Neural progenitor cell (in vitro differentiated cells): ENCODE measurements around the gene RRBP1. TPM values are rescaled to one million over a fixed set of nuclear protein-coding genes. Genes with fewer than 3 reads are reported as not detected.

Source experiments
- DNase-seq: peaks from one replicate; pipeline ENCODE4 v3.0.0-alpha.2; 2016; ENCODE audit warnings: low spot score
- H2AFZ ChIP-seq: fragments of 200-600 bp; sonication (generic); replicated peaks from 2 replicates; pipeline ENCODE4 v1.6.1; 2016; ENCODE audit warnings: antibody characterized with exemption
- H3F3A ChIP-seq: fragments of 200-600 bp; sonication (generic); 2 replicates; pipeline ENCODE4 v1.6.1; 2016; ENCODE audit warnings: antibody characterized with exemption, low read depth
- H3K27ac ChIP-seq: fragments of 200-600 bp; sonication (generic); 2 replicates; pipeline ENCODE4 v1.5.1; 2016; ENCODE audit warnings: mild to moderate bottlenecking
- H3K27me3 ChIP-seq: fragments of 200-600 bp; sonication (generic); 2 replicates; pipeline ENCODE4 v1.6.1; 2016; ENCODE audit warnings: mild to moderate bottlenecking, moderate library complexity
- H3K36me3 ChIP-seq: fragments of 200-600 bp; sonication (generic); 2 replicates; pipeline ENCODE4 v1.5.1; 2016
- H3K4me1 ChIP-seq: fragments of 200-600 bp; sonication (generic); 2 replicates; pipeline ENCODE4 v1.6.1; 2016; ENCODE audit warnings: mixed run types
- H3K4me2 ChIP-seq: fragments of 200-600 bp; sonication (generic); 2 replicates; pipeline ENCODE4 v1.6.1; 2016
- H3K4me3 ChIP-seq: fragments of 200-600 bp; sonication (generic); 2 replicates; pipeline ENCODE4 v1.5.1; 2016
- H3K79me2 ChIP-seq: fragments of 200-600 bp; sonication (generic); 2 replicates; pipeline ENCODE4 v1.6.1; 2016; ENCODE audit warnings: low read depth
- H3K9ac ChIP-seq: fragments of 200-600 bp; sonication (generic); 2 replicates; pipeline ENCODE4 v1.6.1; 2016
- H3K9me3 ChIP-seq: fragments of 200-600 bp; sonication (generic); 2 replicates; pipeline ENCODE4 v1.5.1; 2016; ENCODE audit warnings: low read depth
- H4K20me1 ChIP-seq: fragments of 200-600 bp; sonication (generic); 2 replicates; pipeline ENCODE4 v1.6.1; 2016; ENCODE audit warnings: low read depth
- H3K27ac Mint-ChIP-seq: 3 replicates; pipeline ENCODE4 v1.8.0; 2021; ENCODE audit warnings: mixed read lengths
- H3K27me3 Mint-ChIP-seq: 2 replicates; pipeline ENCODE4 v1.8.0; 2022; ENCODE audit warnings: low read depth, mild to moderate bottlenecking, inconsistent platforms, moderate library complexity, mixed read lengths; ENCODE audit not compliant: insufficient read depth
- H3K36me3 Mint-ChIP-seq: 3 replicates; pipeline ENCODE4 v1.8.0; 2021; ENCODE audit warnings: mixed read lengths
- H3K4me1 Mint-ChIP-seq: 3 replicates; pipeline ENCODE4 v1.8.0; 2021; ENCODE audit warnings: mixed read lengths
- H3K4me3 Mint-ChIP-seq: 3 replicates; pipeline ENCODE4 v1.8.0; 2021; ENCODE audit warnings: mild to moderate bottlenecking, moderate library complexity, mixed read lengths
- H3K9me3 Mint-ChIP-seq: 3 replicates; pipeline ENCODE4 v1.8.0; 2020; ENCODE audit warnings: mixed read lengths
- CTCF ChIP-seq: fragments of 200-600 bp; sonication (generic); IDR thresholded peaks from 2 replicates; pipeline ENCODE4 v1.5.1; 2017; ENCODE audit warnings: antibody characterized with exemption, mild to moderate bottlenecking
- EZH2 ChIP-seq: fragments of 200-600 bp; sonication (generic); IDR thresholded peaks from 2 replicates; pipeline ENCODE4 v1.6.1; 2017; ENCODE audit warnings: antibody characterized with exemption, mild to moderate bottlenecking, moderate library complexity
- EZH2phosphoT487 ChIP-seq: fragments of 200-600 bp; sonication (generic); IDR thresholded peaks from 2 replicates; pipeline ENCODE4 v1.6.1; 2017; ENCODE audit warnings: antibody characterized with exemption
- total RNA-seq: library from RNA; depleted of rRNA; stranded (reverse); fragments of >200 nt; gene quantifications from 2 replicates; pipeline ENCODE4 v1.2.3, GENCODE V29; 2015; ENCODE audit warnings: low replicate concordance

Gene RRBP1
- total RNA-seq, 1 donor from 2014 or later, result 18.2 TPM

GRCh38 chr20:17568045-17568788 lies 113.8 kb downstream of the RRBP1 start:
- Histone ChIP-seq H3K4me1 (peaks cover 22% of the 10 kb centered on the region), H3K9me3 (no peaks in the 10 kb centered on the region), H3K27ac (no peak overlapping the region), H4K20me1 (peaks cover 28% of the 10 kb centered on the region), H3K36me3 (no peaks in the 10 kb centered on the region), H3F3A (peaks cover 29% of the 10 kb centered on the region), H3K4me2 (peak overlapping the region; percentile 85), H2AFZ (no peak overlapping the region), H3K27me3 (peaks cover 12% of the 10 kb centered on the region), H3K4me3 (peak overlapping the region; percentile 81), H3K9ac (no peak overlapping the region), H3K79me2 (peaks cover 26% of the 10 kb centered on the region)
- Mint-ChIP-seq H3K36me3 (no peaks in the 10 kb centered on the region), H3K9me3 (no peaks in the 10 kb centered on the region), H3K27me3 (peaks cover 4% of the 10 kb centered on the region), H3K27ac (peak overlapping the region; percentile 53), H3K4me3 (peak overlapping the region; percentile 95), H3K4me1 (peaks cover 24% of the 10 kb centered on the region)
- no peak for DNase-seq
- TF ChIP-seq EZH2phosphoT487, result no peak
- TF ChIP-seq CTCF, result no peak
- TF ChIP-seq EZH2, result no peak

- H3K4me2 ChIP-seq, result no peak overlapping the region
- Mint-ChIP-seq H3K9me3 (no peaks in the 10 kb centered on the region), H3K4me1 (peaks cover 9% of the 10 kb centered on the region), H3K4me3 (no peak overlapping the region), H3K27ac (no peak overlapping the region), H3K36me3 (no peaks in the 10 kb centered on the region), H3K27me3 (peaks cover 4% of the 10 kb centered on the region)
- TF ChIP-seq CTCF (no peak), EZH2 (no peak), EZH2phosphoT487 (no peak)
- H3K79me2 ChIP-seq, result peaks cover 8% of the 10 kb centered on the region
- H3K27me3 ChIP-seq, result peaks cover 12% of the 10 kb centered on the region
- H3K9ac ChIP-seq, result no peak overlapping the region
- no peaks in the 10 kb centered on the region for H3K9me3 ChIP-seq
- DNase-seq, result no peak
- H3K4me3 ChIP-seq, result no peak overlapping the region
- peaks cover 5% of the 10 kb centered on the region for H3K4me1 ChIP-seq
- H3K36me3 ChIP-seq, result no peaks in the 10 kb centered on the region
- H3K27ac ChIP-seq, result no peak overlapping the region
- H3F3A ChIP-seq, result peaks cover 29% of the 10 kb centered on the region
- peaks cover 9% of the 10 kb centered on the region for H4K20me1 ChIP-seq
- H2AFZ ChIP-seq, result no peak overlapping the region
Observed at GRCh38 chr20:17566345-17566744, 115.7 kb downstream of the RRBP1 start.

GRCh38 chr20:17565169-17565845 lies 116.7 kb downstream of the RRBP1 start:
- TF ChIP-seq CTCF (no peak), EZH2 (no peak), EZH2phosphoT487 (no peak)
- Histone ChIP-seq H3K9me3 (no peaks in the 10 kb centered on the region), H3K4me2 (no peak overlapping the region), H3K9ac (no peak overlapping the region), H3K36me3 (no peaks in the 10 kb centered on the region), H2AFZ (no peak overlapping the region), H3K4me1 (no peaks in the 10 kb centered on the region), H3F3A (peaks cover 21% of the 10 kb centered on the region), H3K27me3 (peaks cover 12% of the 10 kb centered on the region), H4K20me1 (no peaks in the 10 kb centered on the region), H3K27ac (no peak overlapping the region), H3K4me3 (no peak overlapping the region), H3K79me2 (no peaks in the 10 kb centered on the region)
- no peak overlapping the region for H3K27ac Mint-ChIP-seq
- peaks cover 5% of the 10 kb centered on the region for H3K4me1 Mint-ChIP-seq
- H3K36me3 Mint-ChIP-seq, result no peaks in the 10 kb centered on the region
- H3K9me3 Mint-ChIP-seq, result peaks cover under 1% of the 10 kb centered on the region
- H3K27me3 Mint-ChIP-seq, result peaks cover 4% of the 10 kb centered on the region
- no peak overlapping the region for H3K4me3 Mint-ChIP-seq
- DNase-seq, result no peak

Other genes with a start within 250 kb of the RRBP1 start
- not detected in 2 replicates for gene BFSP1, start 150.9 kb downstream of the RRBP1 start, total RNA-seq
- 107 and 158 TPM in 2 replicates for gene DSTN, start 112.2 kb downstream of the RRBP1 start, total RNA-seq
- not detected in 2 replicates for gene BANF2, start 17.7 kb upstream of the RRBP1 start, total RNA-seq